22Rv1 (cell line): ENCODE measurements around the gene MGAT4B.

ENCODE experiments used
- ZFX ChIP-seq: fragments of 450-650 bp; IDR thresholded peaks from 2 replicates; pipeline ENCODE4 v1.6.1; 2017; ENCODE audit warnings: antibody characterized with exemption, borderline replicate concordance
- TF ChIP-seq, protein P1 (sequence below): fragments of 450-650 bp; IDR thresholded peaks from 2 replicates; pipeline ENCODE4 v1.5.1; 2017; ENCODE audit warnings: mild to moderate bottlenecking

DNA sequence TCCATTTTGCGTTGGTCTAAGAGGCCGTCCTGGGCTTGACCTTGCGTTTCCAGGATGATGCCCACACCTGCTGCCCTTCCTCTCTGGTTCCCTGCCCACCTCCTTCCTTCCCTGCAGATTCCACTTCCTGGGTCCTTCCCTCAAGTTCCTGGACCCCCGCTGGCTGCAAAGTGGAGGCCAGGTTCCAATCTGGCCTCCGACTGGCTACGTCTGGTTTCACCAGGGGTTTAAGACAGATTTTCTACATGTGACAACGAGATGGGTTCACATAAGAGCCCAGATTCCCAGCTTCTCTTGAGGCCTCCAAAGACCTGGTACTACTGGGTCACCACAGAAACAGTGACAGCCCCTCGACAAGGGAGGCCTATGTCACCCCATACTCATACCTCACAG, 2.1 kb downstream of the MGAT4B start:
- TF ChIP-seq, protein P1, sequence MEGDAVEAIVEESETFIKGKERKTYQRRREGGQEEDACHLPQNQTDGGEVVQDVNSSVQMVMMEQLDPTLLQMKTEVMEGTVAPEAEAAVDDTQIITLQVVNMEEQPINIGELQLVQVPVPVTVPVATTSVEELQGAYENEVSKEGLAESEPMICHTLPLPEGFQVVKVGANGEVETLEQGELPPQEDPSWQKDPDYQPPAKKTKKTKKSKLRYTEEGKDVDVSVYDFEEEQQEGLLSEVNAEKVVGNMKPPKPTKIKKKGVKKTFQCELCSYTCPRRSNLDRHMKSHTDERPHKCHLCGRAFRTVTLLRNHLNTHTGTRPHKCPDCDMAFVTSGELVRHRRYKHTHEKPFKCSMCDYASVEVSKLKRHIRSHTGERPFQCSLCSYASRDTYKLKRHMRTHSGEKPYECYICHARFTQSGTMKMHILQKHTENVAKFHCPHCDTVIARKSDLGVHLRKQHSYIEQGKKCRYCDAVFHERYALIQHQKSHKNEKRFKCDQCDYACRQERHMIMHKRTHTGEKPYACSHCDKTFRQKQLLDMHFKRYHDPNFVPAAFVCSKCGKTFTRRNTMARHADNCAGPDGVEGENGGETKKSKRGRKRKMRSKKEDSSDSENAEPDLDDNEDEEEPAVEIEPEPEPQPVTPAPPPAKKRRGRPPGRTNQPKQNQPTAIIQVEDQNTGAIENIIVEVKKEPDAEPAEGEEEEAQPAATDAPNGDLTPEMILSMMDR: no peak
- TF ChIP-seq ZFX: no peak
